HG03571 (cell line): ENCODE data around the gene MMP7.

Experiments used
- ATAC-seq: cut with Tn5 transposase; IDR thresholded peaks from one replicate; pipeline ENCODE4 v1.9.1; 2021; ENCODE audit not compliant: unreplicated experiment

Gene MMP7

DNA sequence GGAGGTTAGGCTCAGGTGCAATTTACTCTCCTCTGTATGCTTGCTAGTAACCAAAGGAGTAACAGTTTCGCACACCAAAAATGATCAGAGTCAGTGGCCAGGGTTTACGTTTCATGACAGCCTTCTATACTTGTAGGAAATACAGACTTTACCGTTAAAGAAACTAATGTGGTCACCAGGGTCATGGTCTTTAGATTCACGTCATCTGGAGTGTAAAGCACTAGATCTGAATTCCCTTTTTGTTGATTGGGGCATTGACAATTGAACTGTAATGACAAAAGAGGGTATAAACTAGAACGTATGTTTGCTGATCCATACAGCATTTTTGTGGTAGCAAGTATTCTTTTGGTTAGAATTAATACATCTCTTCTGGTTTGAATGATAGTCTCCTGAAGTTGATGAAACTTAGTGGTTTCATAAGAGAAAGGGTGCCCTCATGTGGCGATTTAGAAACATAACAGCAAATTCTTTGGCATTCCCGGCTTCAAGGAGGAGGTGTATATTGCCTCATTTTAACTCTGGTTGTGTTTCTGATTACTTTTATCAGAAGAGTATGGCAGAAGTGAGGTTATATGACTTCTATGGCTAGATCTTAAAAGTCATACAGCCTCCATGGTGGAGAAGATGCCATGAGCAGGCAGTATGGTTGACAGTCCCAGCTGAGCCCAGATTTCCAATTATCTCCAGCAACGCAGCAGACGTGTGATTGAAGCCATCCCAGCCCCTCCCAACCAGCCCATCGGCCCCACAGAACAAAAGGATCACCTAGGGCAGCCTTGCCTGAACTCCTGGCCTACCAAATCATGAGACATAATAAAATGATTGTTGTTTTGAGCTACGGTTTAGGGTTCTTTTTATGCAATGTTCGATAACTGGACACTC is 35.1 kb downstream of the MMP7 start:
- peak; percentile 88 for ATAC-seq

DNA sequence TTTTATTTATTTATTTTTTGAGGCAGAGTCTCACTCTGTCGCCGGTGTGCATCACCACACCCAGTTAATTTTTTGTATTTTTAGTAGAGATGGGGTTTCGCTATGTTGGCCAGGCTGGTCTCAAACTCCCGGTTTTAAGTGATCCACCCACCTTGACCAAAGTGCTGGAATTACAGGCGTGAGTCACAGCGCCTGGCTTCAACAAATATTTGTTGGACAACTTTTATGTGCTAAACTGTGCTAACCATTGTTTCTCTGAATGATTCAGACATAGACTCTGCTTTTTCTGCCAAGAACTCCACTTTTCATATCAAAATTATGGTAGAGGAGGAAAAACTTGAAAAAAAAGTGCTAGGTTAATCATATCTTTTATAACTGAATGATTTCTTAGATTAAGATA is 36.3 kb downstream of the MMP7 start:
- ATAC-seq = no peak

DNA sequence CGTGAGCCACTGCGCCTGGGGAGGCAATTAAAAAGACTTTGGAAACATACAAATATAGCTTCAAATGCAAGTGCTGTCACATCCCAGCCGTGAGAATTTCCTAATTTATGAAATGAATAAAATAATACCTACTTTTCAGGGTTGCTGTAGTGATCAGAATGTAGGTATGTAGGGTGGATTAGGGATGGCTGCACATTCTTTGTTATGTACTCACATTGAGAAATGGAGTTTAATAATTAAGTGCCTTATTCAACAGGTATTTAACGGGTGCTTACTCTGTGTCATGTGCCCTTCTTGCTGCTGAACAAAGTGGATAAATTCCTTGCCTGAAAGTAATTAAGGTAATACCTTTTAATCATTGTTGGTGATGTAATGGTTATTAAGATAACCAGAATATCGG is 37.0 kb downstream of the MMP7 start:
- ATAC-seq = no peak

DNA sequence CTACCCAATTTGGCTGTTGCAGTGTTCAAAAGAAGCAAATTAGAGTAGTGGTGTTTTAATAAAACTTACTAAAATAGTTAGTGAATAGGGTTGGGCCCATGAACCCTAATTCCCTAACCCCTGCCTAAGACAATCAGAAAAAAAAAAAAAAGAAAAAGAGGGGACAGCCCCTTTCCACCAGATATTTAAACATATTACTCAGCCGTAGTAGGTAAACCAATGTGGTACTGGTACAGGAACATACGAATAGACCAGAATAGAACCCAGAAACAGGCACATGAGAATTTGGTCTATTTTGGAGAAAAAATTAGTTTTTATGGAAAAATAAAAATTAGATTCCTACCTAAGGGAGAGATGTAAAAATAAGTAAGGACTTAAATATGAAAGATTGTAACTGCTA is 38.6 kb downstream of the MMP7 start:
- no peak for ATAC-seq

DNA sequence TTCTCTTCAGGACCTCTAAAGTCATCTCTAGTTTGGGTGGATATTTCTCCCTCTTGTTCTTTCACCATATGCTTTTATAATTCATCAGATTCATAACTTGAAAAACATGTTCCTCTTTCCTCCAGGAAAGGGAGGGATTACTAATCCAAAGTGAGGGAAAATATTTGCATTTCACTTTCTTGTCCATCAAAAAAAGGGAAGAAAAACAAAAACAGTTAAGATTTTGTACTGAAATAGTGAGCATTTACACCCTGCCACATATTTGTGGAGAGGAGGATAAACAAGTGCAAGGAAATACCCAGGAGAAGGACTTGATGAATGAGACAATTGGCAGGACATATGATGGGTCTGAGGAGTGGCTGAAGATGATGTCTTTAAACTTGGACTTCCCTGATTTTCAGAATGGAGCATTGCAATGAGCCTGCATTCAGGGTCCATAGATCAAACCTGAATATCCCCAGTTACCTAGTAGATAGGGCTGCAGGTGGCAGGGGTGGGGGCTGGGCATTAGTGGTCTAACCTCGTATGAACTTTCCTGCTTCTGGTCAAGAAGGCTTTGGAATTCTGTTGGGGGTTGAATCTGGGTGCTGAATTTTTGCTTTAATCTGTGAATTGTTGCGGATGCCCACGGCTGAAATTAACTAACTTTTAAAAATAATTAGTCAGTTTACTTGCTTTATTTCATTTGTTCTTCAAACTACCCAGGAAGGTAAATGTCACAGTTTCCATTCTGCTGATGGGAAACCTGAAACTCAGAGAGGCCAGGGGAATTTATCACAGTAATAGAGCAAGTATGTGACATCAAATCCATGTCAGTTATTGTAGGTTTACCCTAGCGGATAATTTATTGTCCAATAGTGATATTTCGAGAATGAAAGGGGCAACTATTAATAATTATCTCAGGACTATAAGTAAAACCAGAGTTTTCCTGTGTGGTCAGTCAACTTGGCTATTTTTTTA is 41.1 kb downstream of the MMP7 start:
- ATAC-seq = no peak

GRCh38 chr11:102488208-102488607 is 42.3 kb downstream of the MMP7 start:
- peak; percentile 73 for ATAC-seq

DNA sequence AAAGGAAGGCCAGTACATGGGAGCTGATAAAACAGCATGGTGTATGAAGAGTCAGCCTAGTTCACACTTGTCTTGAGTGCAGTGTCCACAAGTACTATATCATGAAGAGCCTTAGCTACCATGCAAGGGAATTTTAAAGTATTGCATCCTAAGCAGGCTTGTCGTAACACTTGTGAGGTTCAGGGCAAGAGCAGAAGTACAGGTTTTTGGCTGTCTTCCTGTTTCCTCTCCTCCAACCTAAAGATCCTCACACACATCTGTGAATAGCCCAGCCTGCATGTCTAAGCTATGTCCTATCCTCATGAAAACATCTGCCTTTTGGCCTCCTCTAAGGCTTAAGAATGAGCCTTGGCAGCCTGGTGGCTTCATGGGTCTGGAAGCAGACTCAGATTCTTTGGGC is 43.3 kb downstream of the MMP7 start:
- ATAC-seq = no peak

- no peak for ATAC-seq
These were observed 44.0 kb downstream of the MMP7 start for GRCh38 chr11:102486584-102486983.

GRCh38 chr11:102485095-102485722 is 45.3 kb downstream of the MMP7 start:
- no peak for ATAC-seq

DNA sequence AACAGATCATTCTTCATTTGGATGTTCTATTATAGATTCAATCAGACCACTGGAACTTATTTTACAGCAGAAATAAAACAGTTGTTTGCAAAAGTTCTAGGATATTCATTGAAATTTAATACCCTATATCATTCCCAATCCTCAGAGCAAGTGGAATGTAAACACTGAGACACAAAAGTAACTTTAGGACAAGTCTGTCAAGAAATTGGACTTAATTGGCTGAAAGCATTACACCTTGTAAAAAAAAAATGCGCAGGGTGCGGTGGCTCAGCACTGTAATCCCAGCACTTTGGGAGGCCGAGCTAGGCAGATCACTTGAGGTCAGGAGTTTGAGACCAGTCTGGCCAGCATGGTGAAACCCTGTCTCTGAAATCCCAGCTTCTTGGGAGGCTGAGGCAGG is 48.1 kb downstream of the MMP7 start:
- no peak for ATAC-seq

DNA sequence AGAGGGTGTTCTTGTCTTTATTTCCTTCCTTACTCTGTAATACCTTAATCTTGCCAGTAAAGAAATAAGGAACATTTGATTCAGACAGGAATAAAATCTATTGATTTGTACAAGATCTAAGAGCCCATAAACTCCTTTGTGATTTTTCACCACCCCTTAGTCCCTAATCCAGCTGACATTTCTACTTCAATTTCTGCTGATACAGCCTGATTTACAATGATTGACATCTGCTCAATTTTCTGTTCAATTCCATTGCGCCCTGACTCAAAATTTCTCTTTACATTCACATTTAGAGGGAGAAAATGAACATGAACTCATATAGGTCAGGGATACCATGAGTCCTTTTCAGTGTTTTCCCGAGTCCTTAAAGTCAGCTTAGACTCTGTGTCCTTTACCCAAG is 50.8 kb downstream of the MMP7 start:
- no peak for ATAC-seq

DNA sequence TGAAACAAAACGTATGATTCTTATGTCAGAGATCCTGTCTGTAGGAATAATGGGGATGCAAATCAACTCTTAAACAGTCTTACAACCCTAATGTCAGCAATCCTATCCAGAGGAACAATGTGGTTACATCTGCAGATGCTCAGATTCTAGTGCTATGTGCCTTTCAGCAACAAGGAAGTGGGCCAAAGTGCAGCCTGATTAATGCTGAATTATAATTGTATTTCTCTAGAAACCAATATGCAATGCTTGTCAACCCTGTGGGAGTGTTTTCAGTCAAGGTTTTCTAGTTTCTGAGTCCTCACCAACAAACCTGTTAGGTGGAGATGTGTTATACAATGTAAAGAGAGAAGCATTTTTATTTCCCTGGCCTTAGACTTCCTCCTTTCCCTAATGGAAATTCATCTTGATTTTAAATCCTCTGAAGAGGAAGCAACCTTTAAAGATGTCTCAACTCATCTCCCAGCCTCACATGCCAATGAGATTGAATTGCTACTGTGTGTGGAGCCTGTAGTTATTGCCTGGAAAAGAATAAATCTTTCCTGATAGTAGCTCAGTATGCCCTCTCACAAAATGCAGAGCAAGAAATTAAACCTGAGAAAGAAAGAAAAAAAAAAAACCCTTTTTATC is 51.8 kb downstream of the MMP7 start:
- no peak for ATAC-seq

DNA sequence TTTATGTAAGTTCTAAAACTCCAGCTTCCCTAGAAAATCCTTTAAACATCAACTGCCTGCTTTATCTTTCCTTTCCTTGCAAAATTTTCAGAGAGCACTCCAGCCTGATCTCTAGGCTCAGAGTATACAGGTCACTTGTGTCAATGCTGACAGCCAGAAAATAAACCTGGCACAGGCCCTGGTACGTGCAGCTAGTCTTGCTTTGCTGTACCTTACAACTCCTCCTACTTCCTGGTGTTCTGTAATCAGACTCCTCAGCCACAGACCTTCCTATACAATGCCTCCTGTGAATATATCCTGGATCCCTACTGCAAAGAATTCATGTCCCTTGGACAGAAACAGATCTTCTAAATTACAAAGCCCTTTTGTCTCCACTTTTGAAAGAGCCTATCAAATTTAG is 53.7 kb downstream of the MMP7 start:
- ATAC-seq = no peak

- ATAC-seq = no peak
These were observed 54.5 kb downstream of the MMP7 start for GRCh38 chr11:102476069-102476468.

GRCh38 chr11:102473543-102473942 is 57.0 kb downstream of the MMP7 start:
- ATAC-seq = no peak

DNA sequence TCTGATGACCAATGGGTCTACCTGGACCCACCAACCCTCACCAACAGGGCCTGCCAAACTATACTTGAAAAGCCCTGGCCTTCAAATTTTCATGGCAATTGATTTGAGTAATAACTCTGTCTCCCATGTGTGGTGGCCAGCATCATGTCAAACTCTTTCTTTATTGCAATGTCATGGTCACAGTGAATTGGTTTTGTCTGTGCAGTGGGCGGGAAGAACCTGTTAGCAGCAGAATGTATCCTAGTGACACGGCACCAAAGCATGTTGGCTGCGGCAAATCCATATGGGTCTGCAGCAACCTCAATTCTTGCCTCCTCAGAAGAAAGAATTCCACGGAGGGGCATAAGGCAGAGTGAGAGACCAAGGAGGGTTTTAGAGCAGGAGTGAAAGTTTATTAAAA is 58.4 kb downstream of the MMP7 start:
- no peak for ATAC-seq

DNA sequence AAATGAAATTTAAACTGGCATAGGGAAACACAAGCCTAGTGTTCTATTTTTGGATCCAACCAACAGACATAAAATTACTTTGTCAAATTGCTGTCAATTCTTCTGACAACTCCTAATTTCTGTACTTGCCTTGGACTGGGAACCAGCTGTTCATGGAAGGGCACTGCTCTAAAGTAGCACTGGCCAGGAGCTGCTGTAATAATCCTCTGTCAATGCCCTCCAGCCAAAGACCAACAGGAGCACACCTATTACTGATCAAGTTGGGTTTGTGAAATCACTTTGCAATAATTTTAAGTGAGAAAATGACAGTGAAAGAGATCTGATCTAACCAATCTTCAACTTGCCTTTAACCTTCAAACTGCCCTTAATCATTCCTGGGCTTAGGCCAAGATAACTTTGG is 59.1 kb downstream of the MMP7 start:
- no peak for ATAC-seq
